Measurements from ENCODE around the gene CD320. TPM values are rescaled to one million over a fixed set of nuclear protein-coding genes. Genes with fewer than 3 reads are reported as not detected.
"Not testable (repeated sequence)": the region's sequence is repeated elsewhere in the genome, so short reads cannot be mapped to it uniquely, and the experiment has no call there.

Gene CD320
- total RNA-seq = 60.5 and 65.1 TPM in 2 replicates

DNA sequence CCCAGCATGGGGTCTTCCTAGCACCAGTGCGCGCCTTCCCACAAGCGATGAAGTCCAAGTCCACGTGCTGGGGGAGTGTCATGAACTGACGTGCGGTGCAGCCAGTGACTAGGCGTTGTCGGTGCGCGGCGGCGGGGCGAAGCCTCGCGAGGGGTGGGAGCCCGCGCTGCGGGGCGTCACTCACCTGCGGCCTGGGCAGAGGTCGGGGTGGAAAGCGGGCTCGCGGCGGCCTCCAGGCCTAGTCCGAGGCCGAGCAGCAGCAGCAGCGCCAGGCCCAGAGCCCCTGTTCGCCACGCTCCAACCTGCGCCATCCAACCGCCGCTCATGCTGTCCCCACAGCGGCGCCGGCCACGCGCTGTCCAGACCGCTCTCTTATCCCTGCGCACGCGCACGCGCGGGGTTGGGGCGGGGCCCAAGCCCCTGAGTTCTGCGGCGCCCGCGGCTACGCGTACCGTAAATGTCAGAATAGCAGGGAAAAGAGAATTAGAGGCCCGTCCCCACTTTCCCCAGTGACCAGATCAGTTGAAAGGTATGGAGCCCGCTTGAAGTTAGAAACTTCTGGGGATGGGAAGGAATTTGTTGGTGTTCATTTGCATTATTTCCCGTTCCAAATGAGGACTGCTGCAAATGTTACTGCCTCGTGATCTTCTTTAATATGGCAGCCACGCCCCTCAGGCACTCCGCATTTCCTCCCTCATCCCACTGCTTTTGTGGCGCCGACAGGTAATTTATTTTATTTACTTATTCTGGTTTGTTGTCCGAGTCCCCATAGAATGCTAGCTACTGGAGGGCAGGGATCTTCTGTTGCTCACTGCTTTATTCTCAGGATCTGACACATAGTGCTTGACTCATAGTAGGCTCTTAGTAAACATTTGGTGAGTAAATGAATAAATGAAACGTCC is at the start of gene CD320:
CD320 (minus strand) TSS at position 394 of the 902 bp plus-strand sequence; CDS start at position 326, 68 bp downstream.
- intact Hi-C loops (cut with micrococcal nuclease) = loop anchor here (1.0 to 5.0 kb wide), 2 partner anchors 13 to 1111 kb away; partner anchors contain the start of genes NDUFA7 and RPS28

- intact Hi-C loops (cut with micrococcal nuclease) = no loop called here
Observed at GRCh38 chr19:8357007-8357521, 48.9 kb upstream of the CD320 start.

DNA sequence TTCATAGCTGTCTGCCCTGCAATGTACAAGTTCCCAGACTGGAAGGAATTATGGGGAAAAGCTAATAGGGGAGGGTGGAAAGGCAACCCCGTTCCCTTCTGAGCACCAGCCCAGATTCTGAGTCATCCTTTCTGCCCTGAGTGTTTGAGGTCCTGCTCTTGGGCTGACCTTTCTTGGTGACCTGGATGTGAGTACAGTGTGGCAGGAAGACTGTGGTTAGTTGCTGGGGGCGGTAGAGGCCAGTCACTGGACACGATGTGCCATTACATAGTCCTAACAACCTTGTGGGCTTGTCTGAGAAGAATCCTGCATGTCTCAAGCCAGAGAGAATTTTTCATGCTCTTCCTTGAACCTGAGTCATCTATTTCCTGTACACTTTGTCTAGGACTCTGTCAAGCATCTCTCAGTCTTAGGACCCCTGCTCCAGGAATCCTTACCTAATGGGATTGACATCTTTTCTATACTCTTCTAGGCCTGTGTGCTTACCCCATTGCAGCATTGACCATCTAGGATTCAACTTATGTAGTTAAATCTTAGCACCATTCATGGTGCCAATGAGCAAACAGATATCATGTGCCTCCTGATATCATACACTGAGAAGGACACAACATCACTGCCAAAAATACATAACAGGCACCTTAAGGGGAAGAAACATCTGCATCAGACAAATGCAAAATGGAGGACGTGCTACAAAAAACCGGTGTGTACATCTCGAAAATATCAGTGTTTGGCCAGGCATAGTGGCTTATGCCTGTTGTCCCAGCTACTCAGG is 47.7 kb upstream of the CD320 start:
- intact Hi-C loops (cut with micrococcal nuclease) = no loop called here

- intact Hi-C loops (cut with micrococcal nuclease) = loop anchor here (5.0 kb wide), 1 partner anchor 224 kb away; the partner anchor contains the start of gene MYO1F
Observed at GRCh38 chr19:8352845-8353244, 44.7 kb upstream of the CD320 start.

DNA sequence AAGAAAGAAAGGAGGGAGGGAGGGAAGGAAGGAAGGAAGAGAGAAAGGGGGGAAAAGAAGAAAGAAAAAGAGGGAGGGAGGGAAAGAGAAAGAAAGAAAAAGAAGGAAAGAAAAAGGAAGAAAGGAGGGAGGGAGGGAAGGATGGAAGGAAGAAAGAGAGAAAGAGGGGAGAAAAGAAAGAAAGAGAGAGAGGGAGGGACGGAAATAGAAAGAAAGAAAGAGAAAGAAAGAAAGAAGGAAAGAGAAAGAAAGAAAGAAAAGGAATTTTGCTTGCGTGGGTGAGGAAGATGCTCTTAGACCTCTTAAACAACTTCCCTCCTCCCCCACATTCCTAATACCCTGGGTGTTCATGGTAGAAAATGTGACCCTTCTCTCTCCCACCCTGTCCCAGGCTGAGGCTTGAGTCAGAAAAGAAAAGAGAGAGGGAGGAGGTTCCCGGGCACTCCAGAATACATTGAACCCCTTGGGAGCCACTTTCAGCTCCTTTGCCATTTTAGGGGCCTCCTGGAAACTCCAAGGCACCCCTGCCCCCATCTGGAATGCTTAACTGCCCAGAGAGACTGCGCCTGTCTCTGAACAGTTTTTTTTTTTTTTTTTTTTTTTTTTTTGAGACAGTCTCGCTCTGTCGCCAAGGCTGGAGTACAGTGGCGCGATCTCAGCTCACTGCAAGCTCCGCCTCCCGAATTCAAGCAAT is 44.1 kb upstream of the CD320 start:
- intact Hi-C loops (cut with micrococcal nuclease) = loop anchor here (5.0 kb wide), 1 partner anchor 225 kb away; the partner anchor contains the start of gene MYO1F

DNA sequence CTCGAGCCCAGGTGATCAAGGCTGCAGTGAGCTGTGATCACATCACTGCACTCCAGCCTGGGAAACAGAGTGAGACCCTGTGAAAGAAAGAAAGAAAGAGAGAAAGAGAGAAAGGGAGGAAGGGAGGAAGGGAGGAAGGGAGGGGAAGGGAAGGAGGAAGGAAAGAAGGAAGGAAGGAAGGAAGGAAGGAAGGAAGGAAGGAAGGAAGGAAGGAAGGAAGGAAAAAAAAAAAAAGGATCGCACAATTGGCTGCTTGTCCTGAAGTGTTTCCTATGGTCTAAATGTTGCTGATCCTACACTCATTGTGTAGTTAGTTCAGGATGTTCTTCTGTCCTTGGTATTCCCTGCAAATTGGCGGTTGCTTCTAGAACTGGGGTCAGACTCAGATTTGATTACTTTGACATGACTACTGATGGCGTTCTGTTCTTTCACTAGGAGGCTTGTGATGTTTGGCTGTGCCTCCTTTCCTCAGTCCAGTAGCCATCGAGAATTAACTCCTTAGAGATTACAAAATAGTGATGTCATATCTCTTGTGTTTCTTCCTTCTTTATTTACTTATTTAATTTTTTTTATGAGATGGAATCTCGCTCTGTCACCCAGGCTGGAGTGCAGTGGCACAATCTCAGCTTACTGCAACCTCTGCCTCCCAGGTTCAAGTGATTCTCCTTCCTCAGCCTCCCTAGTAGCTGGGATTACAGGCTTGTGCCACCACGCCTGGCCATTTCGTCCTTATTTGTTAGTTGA is 41.6 kb upstream of the CD320 start:
- intact Hi-C loops (cut with micrococcal nuclease) = loop anchor here (5.0 kb wide), 1 partner anchor 228 kb away; the partner anchor contains the start of gene MYO1F

GRCh38 chr19:8343483-8343844 is 35.3 kb upstream of the CD320 start:
- intact Hi-C loops (cut with micrococcal nuclease) = loop anchor here (1.0 kb wide), 1 partner anchor 47 kb away; the partner anchor contains the start of gene RAB11B

- intact Hi-C loops (cut with micrococcal nuclease) = loop anchor here (1.0 kb wide), 1 partner anchor 47 kb away; the partner anchor contains the start of gene RAB11B
Observed at GRCh38 chr19:8342684-8343482, 34.7 kb upstream of the CD320 start, which contains the start of gene KANK3. TSS of gene KANK3 (minus strand) at chr19:8343262. CDS start at chr19:8337828, 5,434 bp downstream.

DNA sequence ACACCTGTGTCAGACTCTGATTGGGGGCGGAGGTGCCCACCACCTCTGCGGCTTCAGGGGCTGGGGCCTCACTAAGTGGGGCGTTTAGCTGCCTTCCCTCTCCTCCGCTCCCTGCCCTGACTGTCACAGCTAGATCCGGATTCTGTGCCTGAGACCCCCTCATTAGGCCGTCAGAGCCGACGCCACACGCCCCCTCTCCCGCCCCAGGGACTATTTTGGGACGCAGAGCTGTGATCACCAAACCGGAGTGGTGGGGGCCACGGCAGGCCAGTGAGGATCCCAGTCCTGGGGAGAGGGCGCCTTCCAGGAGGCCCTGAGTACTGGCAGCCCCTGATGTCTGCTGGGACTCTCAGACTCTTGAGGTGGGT is 34.1 kb upstream of the CD320 start:
- intact Hi-C loops (cut with micrococcal nuclease) = no loop called here

DNA sequence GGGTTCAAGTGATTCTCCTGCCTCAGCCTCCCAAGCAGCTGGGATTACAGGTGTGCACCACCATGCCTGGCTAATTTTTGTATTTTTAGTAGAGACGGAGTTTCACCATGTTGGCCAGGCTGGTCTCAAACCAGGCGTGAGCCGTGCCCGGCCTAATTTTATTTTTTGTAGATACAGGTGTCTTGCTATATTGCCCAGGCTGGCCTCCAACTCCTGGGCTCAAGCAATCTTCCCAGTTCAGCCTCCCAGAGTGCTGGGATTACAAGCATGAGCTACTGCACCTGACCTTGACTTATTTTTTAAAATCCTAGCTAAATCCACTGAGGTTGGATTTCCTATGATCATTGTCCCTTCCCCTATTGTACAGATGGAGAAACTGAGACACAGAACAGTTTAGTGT is 33.3 kb upstream of the CD320 start:
- intact Hi-C loops (cut with micrococcal nuclease) = not testable (repeated sequence)

- intact Hi-C loops (cut with micrococcal nuclease) = no loop called here
Observed at GRCh38 chr19:8340341-8341096, 32.4 kb upstream of the CD320 start.

- intact Hi-C loops (cut with micrococcal nuclease) = no loop called here
Observed at GRCh38 chr19:8338835-8339234, 30.7 kb upstream of the CD320 start.

GRCh38 chr19:8337728-8338127 is 29.6 kb upstream of the CD320 start:
- intact Hi-C loops (cut with micrococcal nuclease) = no loop called here

- intact Hi-C loops (cut with micrococcal nuclease) = no loop called here
Observed at GRCh38 chr19:8336660-8337059, 28.5 kb upstream of the CD320 start.

- intact Hi-C loops (cut with micrococcal nuclease) = no loop called here
Observed at GRCh38 chr19:8336072-8336569, 28.0 kb upstream of the CD320 start.

DNA sequence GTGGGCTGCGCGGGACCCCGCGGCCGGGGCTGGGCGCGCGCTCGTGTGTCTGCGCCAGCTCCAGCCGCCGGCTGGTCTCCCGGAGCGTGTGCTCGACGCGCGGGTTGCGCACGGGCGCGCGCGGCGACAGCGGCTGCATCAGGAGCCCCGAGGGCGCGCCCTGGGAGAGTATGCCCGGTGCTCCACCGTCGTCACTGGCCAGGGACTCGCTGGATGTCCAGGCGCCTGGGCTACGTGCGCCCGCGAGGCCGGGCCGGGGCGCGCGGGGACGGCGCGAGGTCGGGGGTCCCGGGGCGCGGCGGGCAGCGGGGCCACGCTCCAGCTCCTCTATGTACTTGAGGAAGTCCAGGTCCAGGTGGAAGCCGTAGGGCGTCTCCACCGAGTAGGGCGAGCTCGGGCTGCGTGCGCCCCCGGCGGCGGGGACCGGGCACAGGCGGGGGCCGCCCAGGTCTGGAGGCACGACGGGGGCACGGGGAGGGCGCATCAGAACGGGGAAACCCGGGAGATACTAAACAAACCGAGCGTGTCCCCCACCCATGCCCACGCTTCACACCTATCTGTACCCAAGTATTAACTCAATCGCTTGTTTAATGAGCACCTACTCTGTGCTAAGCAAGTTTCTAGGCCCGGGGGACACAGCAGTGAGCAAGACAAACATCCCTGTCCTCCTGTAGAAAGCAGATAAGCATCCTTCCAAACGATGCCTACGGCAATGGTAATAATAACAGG is 27.3 kb upstream of the CD320 start:
- intact Hi-C loops (cut with micrococcal nuclease) = no loop called here

DNA sequence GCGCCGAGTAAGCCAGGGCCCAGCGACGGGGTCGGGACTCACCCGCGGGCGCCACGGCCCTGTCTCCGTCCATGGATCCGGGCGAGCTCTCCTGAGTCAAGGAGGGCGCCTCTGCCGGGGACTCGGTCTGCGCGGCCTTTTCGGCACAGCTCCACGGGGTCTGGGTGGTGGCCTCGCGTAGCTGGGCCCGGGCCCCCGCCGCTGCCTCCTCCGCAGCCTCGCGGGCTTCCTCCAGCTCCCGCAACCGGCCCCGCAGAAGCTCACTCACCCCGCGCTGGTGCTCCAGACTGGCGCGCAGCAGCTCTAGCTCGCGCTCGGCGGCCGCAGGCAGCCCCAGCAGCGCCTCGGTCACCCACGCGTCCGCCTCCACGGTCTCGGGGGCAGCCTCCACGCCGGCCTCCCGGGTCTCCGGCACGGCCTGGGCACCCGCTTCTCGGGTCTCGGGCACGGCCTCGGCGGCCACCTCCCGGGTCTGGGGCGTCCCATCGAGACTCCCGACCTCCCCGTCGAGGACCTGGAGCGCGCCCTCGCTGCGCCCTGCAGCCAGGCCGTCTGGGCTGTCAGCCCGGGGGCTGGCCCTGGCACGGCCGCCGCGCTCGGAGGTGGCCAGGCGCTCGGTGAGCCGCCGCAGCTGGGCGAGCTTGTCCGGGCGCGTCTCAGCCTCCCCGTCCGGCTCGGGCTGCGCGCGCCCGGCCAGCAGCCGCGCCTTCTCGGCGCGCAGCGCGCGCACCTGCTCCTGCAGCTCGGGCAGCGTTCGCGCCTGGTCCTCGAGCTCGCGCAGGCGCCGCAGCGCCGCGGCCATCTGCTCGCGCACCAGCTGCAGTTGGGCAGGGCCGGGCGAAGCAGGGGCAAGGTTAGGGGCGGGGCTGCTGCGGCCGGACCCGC is 26.5 kb upstream of the CD320 start:
- intact Hi-C loops (cut with micrococcal nuclease) = no loop called here
